ENCODE data around the gene VPS8. TPM values are rescaled to one million over a fixed set of nuclear protein-coding genes. Genes with fewer than 3 reads are reported as not detected.
A peak's percentile ranks its signal among the peaks of the same experiment; 100 is the strongest.

Gene VPS8
- total and polyA plus RNA-seq, 2 of the 8 experiments (the other 6 are each of a cell fraction or from before 2014, with no cell fraction given) = 13.0 to 41.0 TPM

- Histone ChIP-seq H3K9ac (replicated peaks in 1 of 4; ENCODE audit: extremely low read depth in 1 of 4, low read depth in 3 of 4, low read length in 3 of 4) (no peak overlapping the region), H2BK12ac (ENCODE audit: low read depth, low read length) (no peak overlapping the region), H3K4me1 (replicated peaks in 1 of 4; ENCODE audit: control insufficient read depth in 3 of 4, insufficient read depth in 4 of 4, low read length in 3 of 4) (peaks cover 0 to 3% (median 2%) of the 10 kb centered on the region in 4 experiments; a peak in 1 of 7 replicates), H3K27ac (ENCODE audit: low read depth, low read length) (no peak overlapping the region), H3K27me3 (replicated peaks in 1 of 4; ENCODE audit: control insufficient read depth in 3 of 4, extremely low read depth in 1 of 4, insufficient read depth in 3 of 4, low read length in 3 of 4) (no peaks in the 10 kb centered on the region; a peak in 2 of 7 replicates), H4K91ac (replicated peaks; ENCODE audit: insufficient read length, low read length) (no peak overlapping the region), H3K18ac (ENCODE audit: extremely low read depth, low read length) (no peak overlapping the region), H3K23ac (ENCODE audit: insufficient read length) (no peak overlapping the region), H3K9me3 (ENCODE audit: insufficient read depth in 2 of 2, low read depth in 1 of 2, low read length in 1 of 2) (no peaks in the 10 kb centered on the region), H4K20me1 (replicated peaks in 1 of 2; ENCODE audit: control insufficient read depth in 1 of 2, insufficient read depth in 2 of 2, low read length in 2 of 2) (no peaks in the 10 kb centered on the region), H3K4ac (replicated peaks; ENCODE audit: insufficient read length, low read depth, low read length) (no peak overlapping the region), H3K36me3 (ENCODE audit: control insufficient read depth in 2 of 4, insufficient read depth in 4 of 4, low read length in 3 of 4) (no peaks in the 10 kb centered on the region), H3K79me2 (ENCODE audit: control insufficient read depth in 1 of 2, insufficient read depth in 2 of 2, low read length in 2 of 2) (no peaks in the 10 kb centered on the region), H4K5ac (ENCODE audit: insufficient read length, low read depth, low read length) (no peak overlapping the region), H2BK15ac (ENCODE audit: low read length) (no peak overlapping the region), H2BK120ac (replicated peaks; ENCODE audit: low read depth, low read length) (no peak overlapping the region), H3K56ac (replicated peaks; ENCODE audit: insufficient read length, low read depth, low read length) (no peak overlapping the region), H3K23me2 (ENCODE audit: low read depth, low read length) (no peaks in the 10 kb centered on the region), H2AK5ac (ENCODE audit: low read depth, low read length) (no peak overlapping the region; the same call in 1 of the 2 replicates), H4K8ac (ENCODE audit: extremely low read depth, insufficient read depth, low read length) (no peak overlapping the region), H2BK5ac (ENCODE audit: low read depth, low read length) (0 out of 2 replicates have a peak overlapping the region, but pooled peaks have one; percentile 18), H3K79me1 (ENCODE audit: low read depth, low read length) (no peaks in the 10 kb centered on the region), H3K4me2 (ENCODE audit: insufficient read depth in 1 of 2, low read depth in 2 of 2, low read length in 2 of 2) (no peak overlapping the region), H3K4me3 (ENCODE audit: extremely low read depth in 1 of 4, insufficient read depth in 2 of 4, low read depth in 3 of 4, low read length in 4 of 4) (no peak overlapping the region), H2BK20ac (ENCODE audit: low read length) (no peak overlapping the region), H2AFZ (ENCODE audit: low read length) (no peak overlapping the region), H3K14ac (ENCODE audit: insufficient read length) (no peak overlapping the region)
- no peak for DNase-seq (ENCODE audit: low read depth in 1 of 2, low spot score in 2 of 2)
- ChIA-PET POLR2A (ENCODE audit: partially characterized antibody) (no interaction called here), CTCF (ENCODE audit: partially characterized antibody) (interaction anchor here (0.6 to 2.4 kb wide), 5 partner anchors 11 to 222 kb away, joined by 3 to 16 read pairs (median 3); partner anchors contain the start of gene EPHB3)
- WGBS, 2 experiments (ENCODE audit: extremely low coverage in 1 of 2, insufficient coverage in 1 of 2, insufficient read length in 1 of 2, insufficient replicate concordance in 2 of 2, low coverage in 1 of 2, low lambda C conversion rate in 2 of 2, missing lambda C conversion rate in 1 of 2) = 94% methylated on average over 7 of the region's 7 CpGs; no CpG with 5 or more reads in 1 of the 2 experiments
- FAIRE-seq = no peak
- TF ChIP-seq SP4 (IDR thresholded peaks at IDR 0.05; ENCODE audit: low read length) = no peak
- no peak for TF ChIP-seq HDAC2 (IDR thresholded peaks at IDR 0.05; ENCODE audit: borderline replicate concordance in 1 of 2, low read depth in 2 of 2, low read length in 2 of 2)
- no peak for TF ChIP-seq JUND (IDR thresholded peaks at IDR 0.05; ENCODE audit: low read length)
- no peak for TF ChIP-seq CBX8 (IDR thresholded peaks at IDR 0.05; ENCODE audit: borderline replicate concordance, low read depth, low read length)
- TF ChIP-seq RBBP5 (IDR thresholded peaks at IDR 0.05; ENCODE audit: borderline replicate concordance, low read depth, low read length) = no peak
- no peak for TF ChIP-seq HDAC6 (IDR thresholded peaks at IDR 0.05; ENCODE audit: low read depth, low read length)
- no peak for TF ChIP-seq POLR2A (IDR thresholded peaks at IDR 0.05; ENCODE audit: control extremely low read depth in 1 of 2, low read depth in 2 of 2, low read length in 2 of 2)
- TF ChIP-seq PHF8 (conservative IDR thresholded peaks at IDR 0.05; ENCODE audit: low read depth, low read length) = no peak
- TF ChIP-seq ZNF274 (IDR thresholded peaks at IDR 0.05; ENCODE audit: borderline replicate concordance, extremely low read depth, low read length) = no peak
These were observed 28.6 kb upstream of the VPS8 start for GRCh38 chr3:184783319-184783718.
